Fibroblast of mammary gland (primary cell): Measurements from ENCODE around the gene GABPB2.

Experiments
- DNase-seq: peaks from one replicate; pipeline ENCODE4 v3.0.0-alpha.2; 2010; ENCODE audit warnings: low read depth
- H3K4me3 ChIP-seq: 2 replicates; pipeline ENCODE4 v1.5.1; 2011; ENCODE audit warnings: low read depth, mild to moderate bottlenecking, low read length, moderate library complexity; ENCODE audit not compliant: control insufficient read depth
- CTCF ChIP-seq: conservative IDR thresholded peaks from 2 replicates; pipeline ENCODE4 v1.5.1; 2011; ENCODE audit warnings: low read depth, low read length, inconsistent platforms; ENCODE audit not compliant: control insufficient read depth, insufficient read depth

GABPB2 gene

GRCh38 chr1:151104630-151105029 is 34.1 kb downstream of the GABPB2 start:
- TF ChIP-seq CTCF: no peak
- DNase-seq: no peak
- H3K4me3 ChIP-seq: no peak overlapping the region

GRCh38 chr1:151106894-151107293 is 36.3 kb downstream of the GABPB2 start:
- peak; percentile 69 for DNase-seq
- H3K4me3 ChIP-seq: no peak overlapping the region

GRCh38 chr1:151108331-151108730 is 37.8 kb downstream of the GABPB2 start:
- DNase-seq: no peak
- TF ChIP-seq CTCF: no peak
- H3K4me3 ChIP-seq: no peak overlapping the region

More at GRCh38 chr1:151106894-151107293, 36.3 kb downstream of the GABPB2 start:
- TF ChIP-seq CTCF: no peak

GRCh38 chr1:151113877-151114276 is 43.3 kb downstream of the GABPB2 start:
- no peak for DNase-seq
- TF ChIP-seq CTCF: no peak
- H3K4me3 ChIP-seq: no peak overlapping the region

- no peak for DNase-seq
- no peak for TF ChIP-seq CTCF
- H3K4me3 ChIP-seq: no peak overlapping the region
Measured at GRCh38 chr1:151124763-151125403, 54.3 kb downstream of the GABPB2 start.

GRCh38 chr1:151128800-151129199 is 58.2 kb downstream of the GABPB2 start:
- TF ChIP-seq CTCF: no peak
- H3K4me3 ChIP-seq: no peak overlapping the region
- no peak for DNase-seq
